Measurements from ENCODE around the gene GIPC1.

DNA sequence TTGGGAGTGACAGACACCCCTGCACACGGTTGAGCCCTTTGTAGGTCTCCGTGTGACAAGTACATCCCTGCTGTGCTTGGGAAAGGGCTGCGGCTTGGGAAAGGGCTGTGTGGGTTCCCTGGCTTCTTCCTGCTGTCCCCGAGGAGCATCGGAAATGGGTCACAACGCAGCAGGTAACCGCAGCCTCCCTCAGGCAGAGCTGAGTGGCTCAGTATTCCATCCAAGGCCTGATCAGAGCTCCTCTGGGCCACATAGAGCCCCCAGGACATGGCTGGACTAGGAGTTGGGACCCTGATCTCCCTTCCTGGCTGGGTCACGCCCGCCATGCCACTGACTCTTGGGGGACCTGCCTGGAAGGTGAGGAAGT lies 49.8 kb upstream of the GIPC1 start:
- TF ChIP-seq, protein P1, sequence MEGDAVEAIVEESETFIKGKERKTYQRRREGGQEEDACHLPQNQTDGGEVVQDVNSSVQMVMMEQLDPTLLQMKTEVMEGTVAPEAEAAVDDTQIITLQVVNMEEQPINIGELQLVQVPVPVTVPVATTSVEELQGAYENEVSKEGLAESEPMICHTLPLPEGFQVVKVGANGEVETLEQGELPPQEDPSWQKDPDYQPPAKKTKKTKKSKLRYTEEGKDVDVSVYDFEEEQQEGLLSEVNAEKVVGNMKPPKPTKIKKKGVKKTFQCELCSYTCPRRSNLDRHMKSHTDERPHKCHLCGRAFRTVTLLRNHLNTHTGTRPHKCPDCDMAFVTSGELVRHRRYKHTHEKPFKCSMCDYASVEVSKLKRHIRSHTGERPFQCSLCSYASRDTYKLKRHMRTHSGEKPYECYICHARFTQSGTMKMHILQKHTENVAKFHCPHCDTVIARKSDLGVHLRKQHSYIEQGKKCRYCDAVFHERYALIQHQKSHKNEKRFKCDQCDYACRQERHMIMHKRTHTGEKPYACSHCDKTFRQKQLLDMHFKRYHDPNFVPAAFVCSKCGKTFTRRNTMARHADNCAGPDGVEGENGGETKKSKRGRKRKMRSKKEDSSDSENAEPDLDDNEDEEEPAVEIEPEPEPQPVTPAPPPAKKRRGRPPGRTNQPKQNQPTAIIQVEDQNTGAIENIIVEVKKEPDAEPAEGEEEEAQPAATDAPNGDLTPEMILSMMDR (IDR thresholded peaks at IDR 0.05; ENCODE audit: low read depth, low read length): no peak
- TF ChIP-seq POLR2A (IDR thresholded peaks at IDR 0.05; ENCODE audit: extremely low read depth, insufficient read length) (no peak), MYC (IDR thresholded peaks at IDR 0.05; ENCODE audit: low read depth, low read length) (no peak)
- TF ChIP-seq, protein P2, sequence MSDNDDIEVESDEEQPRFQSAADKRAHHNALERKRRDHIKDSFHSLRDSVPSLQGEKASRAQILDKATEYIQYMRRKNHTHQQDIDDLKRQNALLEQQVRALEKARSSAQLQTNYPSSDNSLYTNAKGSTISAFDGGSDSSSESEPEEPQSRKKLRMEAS (IDR thresholded peaks at IDR 0.05; ENCODE audit: low read depth, low read length): no peak

Data from NB4 (cell line).